Spleen (tissue), 11 donors: Measurements from ENCODE around the gene NHEJ1. TPM values are rescaled to one million over a fixed set of nuclear protein-coding genes. Genes with fewer than 3 reads are reported as not detected.

Experiments
- DNase-seq: peaks from one replicate; pipeline ENCODE4 v3.0.0-alpha.2; 2020
- H3K27ac ChIP-seq, 8 donors: fragments of 200-600 bp; sonication (generic) in 7 of 8; 1 replicate in 4 of 8; 2 replicates in 4 of 8; pipeline versions ENCODE4 v1.5.0 to v1.8.0; 2016 to 2021; ENCODE audit warnings: inconsistent platforms in 4 of 8, mild to moderate bottlenecking in 4 of 8, moderate library complexity in 1 of 8
- H3K27me3 ChIP-seq, 7 donors: fragments of 200-600 bp; sonication (generic) in 6 of 7; replicated peaks in 1 of 7; 1 replicate in 4 of 7; 2 replicates in 3 of 7; pipeline versions ENCODE4 v1.5.0 to v1.8.0; 2016 to 2021; ENCODE audit warnings: inconsistent platforms in 3 of 7, mild to moderate bottlenecking in 1 of 7
- H3K36me3 ChIP-seq, 6 donors: fragments of 200-600 bp; sonication (generic) in 5 of 6; 1 replicate in 4 of 6; 2 replicates in 2 of 6; pipeline versions ENCODE4 v1.5.0 to v1.8.0; 2016 to 2021; ENCODE audit warnings: inconsistent platforms in 2 of 6
- H3K4me1 ChIP-seq, 6 donors: fragments of 200-600 bp; sonication (generic) in 5 of 6; 1 replicate in 3 of 6; 2 replicates in 3 of 6; pipeline versions ENCODE4 v1.5.0 to v1.8.0; 2016 to 2021; ENCODE audit warnings: inconsistent platforms in 3 of 6
- H3K4me3 ChIP-seq, 8 donors: fragments of 200-600 bp; sonication (generic) in 7 of 8; 1 replicate in 4 of 8; 2 replicates in 4 of 8; pipeline versions ENCODE4 v1.5.0 to v1.8.0; 2016 to 2021; ENCODE audit warnings: inconsistent platforms in 4 of 8, mild to moderate bottlenecking in 4 of 8, moderate library complexity in 2 of 8
- H3K9me3 ChIP-seq, 8 donors: fragments of 200-600 bp; sonication (generic) in 7 of 8; 1 replicate in 4 of 8; 2 replicates in 4 of 8; pipeline versions ENCODE4 v1.5.0 to v1.8.0; 2016 to 2021; ENCODE audit warnings: inconsistent platforms in 4 of 8
- CTCF ChIP-seq, 11 experiments: fragments of 200-600 bp in 7 of 11; fragments of 450-650 bp in 4 of 11; sonication (generic) in 4 of 11; IDR thresholded peaks in 8 of 11; conservative IDR thresholded peaks in 3 of 11; 1 replicate in 7 of 11; 2 replicates in 4 of 11; pipeline versions ENCODE4 v1.4.0 to v1.8.0; 2016 to 2021; ENCODE audit warnings: antibody characterized with exemption in 11 of 11, inconsistent platforms in 4 of 11, mild to moderate bottlenecking in 1 of 11
- POLR2A ChIP-seq, 3 donors: fragments of 450-650 bp; IDR thresholded peaks; one replicate each; pipeline ENCODE4 v1.5.1; 2017; ENCODE audit warnings: antibody characterized with exemption in 3 of 3, mild to moderate bottlenecking in 1 of 3
- POLR2AphosphoS5 ChIP-seq, 3 donors: sonication (generic); formaldehyde crosslinking; IDR thresholded peaks; one replicate each; pipeline ENCODE4 v1.5.1; 2017; ENCODE audit warnings: antibody characterized with exemption in 3 of 3
- WGBS, 5 donors: extraction: QIAGEN DNeasy Blood & Tissue Kit in 3 of 5; methylation state at CpG; one replicate each; pipeline versions ENCODE4 v1.1.5 to v1.1.7; 2013 to 2018; 5-methylcytosine and 5-hydroxymethylcytosine counted together
- intact Hi-C: fragments of 100-400 bp; cut with DNase I; formaldehyde crosslinking; loops from one replicate; pipeline ENCODE4 v1.15.0; 2023; ENCODE audit warnings: low total_unique reads
- polyA plus RNA-seq, 3 donors: library from polyadenylated mRNA; stranded (reverse); fragments of 200-250 nt; gene quantifications; one replicate each; pipeline ENCODE4 v1.2.1, GENCODE V29; 2013
- total RNA-seq, 7 donors: library from RNA; depleted of rRNA in 3 of 7; stranded (reverse); fragments of >200 nt in 3 of 7; fragmentation: NEBNext Ultra II Directional in 4 of 7; extraction: Animal tissue kit (Norgen Biotek cat#: 25700) in 4 of 7; gene quantifications; one replicate each; pipeline versions ENCODE4 v1.1.0 to v1.2.1, GENCODE V29; 2016 to 2021
- donor health status: healthy with polysubstance abuse.
- donor health status: DM: no; HTN: no; CAD: no; lungs with moderate emphysema.
- donor health status: DM: no; HTN: no; CAD: no.
- donor health status: Bipolar disorder and iron deficiency.
- donor health status: healthy.
- donor health status: DM: no; HTN: no; CAD: no.
- donor health status: DM: yes; HTN: yes; CAD: no.

The NHEJ1 gene
- total and polyA plus RNA-seq, 10 donors, result 5.5 to 25.9 (median 14.0) TPM

DNA sequence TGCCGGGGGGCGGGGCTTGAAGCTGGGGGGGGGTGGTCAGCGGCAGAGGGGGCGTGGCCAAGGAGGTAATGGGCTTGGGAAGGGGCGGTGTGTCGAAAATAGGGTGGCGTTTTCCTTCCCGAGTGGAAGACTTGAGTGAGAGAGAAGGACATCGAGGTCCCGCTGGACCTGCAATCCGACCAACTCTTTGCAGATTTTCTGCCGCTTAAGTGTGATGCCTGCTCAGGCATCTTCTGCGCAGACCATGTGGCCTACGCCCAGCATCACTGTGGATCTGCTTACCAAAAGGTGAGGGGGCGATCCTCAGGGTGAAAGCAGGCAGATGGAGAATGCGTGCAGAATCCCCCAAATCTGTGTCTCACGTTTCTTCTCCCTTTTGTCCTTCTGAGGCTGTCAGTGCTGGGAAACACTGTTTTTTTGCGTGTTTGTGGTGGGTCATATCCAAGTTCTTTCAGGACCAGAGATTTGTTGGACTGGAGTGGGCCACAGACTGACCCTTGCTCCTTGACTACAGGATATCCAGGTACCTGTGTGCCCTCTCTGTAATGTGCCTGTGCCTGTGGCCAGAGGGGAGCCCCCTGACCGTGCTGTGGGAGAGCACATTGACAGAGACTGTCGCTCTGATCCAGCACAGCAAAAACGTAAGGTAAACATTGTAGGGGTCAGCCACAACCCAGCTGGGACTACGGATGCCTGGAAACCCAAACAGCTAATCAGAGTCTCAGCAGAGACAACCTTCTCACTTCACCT lies 46.7 kb upstream of the NHEJ1 start:
- Histone ChIP-seq H3K27me3 (no peaks in the 10 kb centered on the region), H3K27ac (peak overlapping the region; percentile 93 to 98 (median 97)), H3K36me3 (peaks cover 0 to 42% (median 15%) of the 10 kb centered on the region in 6 donors), H3K4me1 (peaks cover 7 to 61% (median 35%) of the 10 kb centered on the region in 6 donors), H3K9me3 (no peaks in the 10 kb centered on the region), H3K4me3 (peak overlapping the region; percentile 51 to 84 (median 60))
- intact Hi-C loops, result loop anchor here (5.0 kb wide), 1 partner anchor 35 kb away; the partner anchor contains the start of gene SLC23A3
- WGBS, 5 donors, result 11 to 27% (median 23%) methylated on average over 20 to 22 of the region's 22 CpGs
- DNase-seq, result peak; percentile 77
- TF ChIP-seq CTCF (IDR thresholded peaks at IDR 0.05 in 8 of 11, conservative IDR thresholded peaks at IDR 0.05 in 3 of 11), result no peak
- TF ChIP-seq POLR2AphosphoS5 (IDR thresholded peaks at IDR 0.05), result no peak

DNA sequence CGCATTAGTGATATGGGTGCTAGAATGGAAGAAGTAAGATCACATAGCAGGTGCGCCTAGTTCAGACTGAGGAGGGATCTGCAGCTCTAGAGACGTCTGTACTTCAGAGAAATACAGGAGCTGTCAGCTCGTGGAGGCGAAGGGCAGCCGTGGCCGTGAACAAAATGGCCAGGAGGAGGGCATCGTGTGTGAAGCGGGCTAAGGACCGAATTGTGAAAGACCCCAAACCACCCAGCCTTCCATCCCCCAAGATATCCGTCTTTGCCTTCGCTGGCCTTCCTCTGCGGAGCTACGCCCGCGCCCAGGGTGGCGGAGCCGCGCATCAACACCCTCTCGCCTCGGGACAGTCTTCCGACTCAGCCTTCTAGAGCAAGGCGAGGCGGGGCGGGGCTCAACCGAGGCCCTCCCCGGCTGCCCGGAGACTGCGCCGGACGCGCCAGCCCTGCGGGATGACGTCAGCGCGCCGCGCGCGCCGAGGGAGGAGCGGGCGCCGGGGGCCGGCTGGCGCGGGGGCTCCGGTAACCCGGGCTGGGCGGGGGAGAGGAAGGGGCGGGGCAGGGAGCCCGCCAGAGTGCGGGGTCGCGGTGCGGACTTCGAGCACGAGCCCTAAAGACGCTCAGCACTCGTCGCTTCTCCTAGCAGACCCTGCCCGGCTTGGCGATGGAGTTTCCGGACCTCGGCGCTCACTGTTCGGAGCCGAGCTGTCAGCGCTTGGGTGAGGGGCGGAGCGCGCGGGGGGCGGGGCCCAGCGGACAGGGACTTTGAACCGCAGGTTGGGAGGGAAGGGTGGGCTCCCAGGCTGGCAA lies 45.9 kb upstream of the NHEJ1 start, which contains the start of gene ZFAND2B:
ZFAND2B (plus strand) TSS at position 455 of the 806 bp plus-strand sequence; CDS start at position 661, 206 bp downstream.
- H3K4me1 ChIP-seq, result peaks cover 7 to 55% (median 35%) of the 10 kb centered on the region in 6 donors
- WGBS, 5 donors, result 0 to 1% (median 0%) methylated on average over 15 to 76 of the region's 76 CpGs
- peak; percentile 99 to 100 (median 99) for TF ChIP-seq POLR2AphosphoS5 (IDR thresholded peaks at IDR 0.05)
- TF ChIP-seq CTCF (IDR thresholded peaks at IDR 0.05 in 8 of 11, conservative IDR thresholded peaks at IDR 0.05 in 3 of 11), result peak in 6 of 11 experiments; percentile 23 to 61 (median 42)
- TF ChIP-seq POLR2A (IDR thresholded peaks at IDR 0.05), result peak; percentile 30 to 92 (median 65)
- intact Hi-C loops, result loop anchor here (5.0 kb wide), 1 partner anchor 34 kb away; the partner anchor contains the start of gene SLC23A3
- H3K27ac ChIP-seq, result peak within 1 kb of the TSS; percentile 93 to 98 (median 97)
- H3K36me3 ChIP-seq, result peaks cover 0 to 38% (median 15%) of the 10 kb centered on the region in 6 donors
- no peaks in the 10 kb centered on the region for H3K27me3 ChIP-seq
- peak; percentile 99 for DNase-seq
- H3K4me3 ChIP-seq, result peak within 1 kb of the TSS; percentile 51 to 84 (median 60)
- no peaks in the 10 kb centered on the region for H3K9me3 ChIP-seq

- DNase-seq, result no peak
- TF ChIP-seq POLR2AphosphoS5 (IDR thresholded peaks at IDR 0.05) (no peak), CTCF (IDR thresholded peaks at IDR 0.05 in 8 of 11, conservative IDR thresholded peaks at IDR 0.05 in 3 of 11) (no peak), POLR2A (IDR thresholded peaks at IDR 0.05) (no peak)
- 17 to 28% (median 22%) methylated on average over 7 of the region's 7 CpGs for WGBS, 5 donors
- peaks cover 7 to 50% (median 30%) of the 10 kb centered on the region in 6 donors for H3K4me1 ChIP-seq
- H3K9me3 ChIP-seq, result no peaks in the 10 kb centered on the region
- peaks cover 0 to 35% (median 15%) of the 10 kb centered on the region in 6 donors for H3K36me3 ChIP-seq
- H3K27ac ChIP-seq, result peak overlapping the region; percentile 93 to 98 (median 97)
- H3K4me3 ChIP-seq, result peak overlapping the region; percentile 51 to 84 (median 60)
- intact Hi-C loops, result loop anchor here (5.0 kb wide), 1 partner anchor 34 kb away; the partner anchor contains the start of gene SLC23A3
- H3K27me3 ChIP-seq, result no peaks in the 10 kb centered on the region
Measured at GRCh38 chr2:219205981-219206327, 45.3 kb upstream of the NHEJ1 start.
